NAMALWA (cell line): ENCODE results near the gene HMGCS1.
"Not testable (repeated sequence)": the region's sequence is repeated elsewhere in the genome, so short reads cannot be mapped to it uniquely, and the experiment has no call there.

Source experiments
- DNase-seq: peaks from one replicate; pipeline ENCODE4 v3.0.0-alpha.2; 2015; ENCODE audit warnings: low spot score

Gene HMGCS1

DNA sequence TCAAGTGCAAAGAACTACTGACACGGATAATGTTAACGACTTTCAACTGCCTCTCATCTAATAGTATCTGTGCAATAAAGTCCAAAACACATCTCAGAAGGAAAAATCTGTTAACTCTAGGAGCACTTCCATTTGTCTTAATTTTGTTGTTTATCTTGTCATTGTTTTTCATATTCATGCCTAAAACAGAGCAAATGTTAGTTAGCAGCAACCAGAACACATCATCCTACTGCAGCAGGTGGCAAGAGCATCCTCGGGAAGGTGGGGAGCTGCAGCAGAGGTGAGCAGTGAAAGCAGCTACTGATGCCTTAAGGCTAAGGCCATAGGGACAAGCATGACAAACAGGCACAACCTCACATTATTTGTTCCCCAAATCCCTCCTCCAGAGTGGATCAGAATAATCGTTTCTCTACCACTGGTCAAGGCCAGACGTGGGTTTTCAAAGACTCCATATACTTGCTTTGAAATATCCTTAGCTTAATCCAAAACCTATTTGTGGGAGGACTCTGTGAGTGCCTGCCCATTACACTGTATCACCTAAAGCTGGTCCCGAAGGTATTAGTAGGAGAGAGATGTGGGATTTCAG, 1.0 kb downstream of the HMGCS1 start:
- DNase-seq, result no peak

DNA sequence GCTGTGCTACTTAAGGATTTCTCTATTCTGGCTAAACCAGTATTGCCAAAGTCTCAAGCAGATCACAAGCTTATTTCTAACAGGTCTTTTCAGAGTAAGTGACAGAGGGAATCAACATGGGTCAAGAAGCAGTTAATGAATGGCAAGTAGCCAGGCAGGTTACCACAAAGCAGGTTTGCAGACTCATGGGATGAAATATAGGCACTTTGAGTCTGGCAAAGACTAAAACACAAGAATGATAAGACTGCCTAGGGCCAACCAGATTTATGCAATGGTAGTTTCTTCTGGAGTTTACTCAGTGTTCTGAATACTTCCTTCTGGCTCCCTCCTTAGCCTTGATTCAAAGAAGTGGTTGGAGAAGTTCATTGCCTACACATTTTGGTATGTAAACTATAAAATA, 3.6 kb downstream of the HMGCS1 start:
- DNase-seq, result no peak

DNA sequence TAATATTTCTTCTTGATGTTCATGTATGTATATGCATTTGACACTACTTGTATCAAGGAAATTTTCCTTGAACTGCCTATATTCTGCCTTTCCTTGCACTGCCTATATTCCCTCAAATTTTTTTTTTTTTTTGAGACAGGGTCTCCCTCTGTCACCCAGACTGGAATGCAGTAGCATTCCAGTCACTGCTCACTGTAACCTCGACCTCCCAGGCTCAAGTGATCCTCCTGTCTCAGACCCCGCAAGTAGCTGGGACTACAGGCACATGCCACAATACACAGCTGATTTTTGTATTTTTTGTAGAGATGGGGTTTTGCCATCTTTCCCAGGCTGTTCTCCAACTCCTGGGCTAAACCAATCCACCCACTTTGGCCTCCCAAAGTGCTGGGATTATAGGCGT, 4.1 kb downstream of the HMGCS1 start:
- no peak for DNase-seq

DNA sequence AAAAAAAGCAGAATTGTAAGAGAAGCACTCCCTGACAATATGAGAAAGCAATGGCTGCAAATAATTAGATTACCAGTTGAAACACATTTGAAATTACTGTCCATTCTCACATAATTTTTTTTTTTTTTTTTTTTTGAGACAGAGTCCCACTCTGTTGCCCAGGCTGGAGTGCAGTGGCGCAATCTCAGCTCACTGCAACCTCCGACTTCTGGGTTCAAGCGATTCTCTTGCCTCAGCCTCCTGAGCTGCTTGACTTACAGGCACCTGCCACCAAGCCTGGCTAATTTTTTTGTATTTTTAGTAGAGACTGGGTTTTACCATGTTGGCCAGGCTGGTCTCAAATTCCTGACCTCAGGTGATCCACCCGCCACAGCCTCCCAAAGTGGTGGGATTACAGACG, 6.3 kb downstream of the HMGCS1 start:
- not testable (repeated sequence) for DNase-seq

DNA sequence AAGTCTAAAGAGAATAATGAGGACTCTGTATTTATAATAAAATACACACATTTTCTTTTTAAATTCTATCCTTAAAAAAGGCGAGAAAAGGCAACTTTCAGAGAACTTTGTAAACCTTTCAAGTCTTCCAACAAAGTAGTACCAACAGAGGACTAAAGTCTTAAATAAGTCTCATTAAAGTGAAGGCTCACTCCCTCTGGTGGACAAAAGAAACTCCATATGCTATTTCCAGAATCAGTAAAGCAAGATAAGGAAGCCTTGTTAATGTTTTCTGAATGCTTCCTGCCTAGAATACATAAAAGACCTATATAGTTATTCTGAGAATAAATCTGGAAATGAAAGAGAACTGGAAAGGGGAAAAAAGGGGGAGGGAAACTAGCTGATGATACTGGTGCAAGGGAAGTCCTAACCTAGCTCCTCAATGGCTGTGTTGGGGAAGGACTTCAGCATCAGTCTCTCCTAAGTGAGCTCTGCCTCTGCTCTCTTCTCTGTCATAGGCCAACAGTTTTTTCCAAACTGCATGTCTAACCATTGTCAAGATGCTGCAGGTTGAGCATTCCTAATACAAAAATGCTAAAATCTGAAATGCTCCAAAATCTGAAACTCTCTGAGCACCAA, 7.2 kb downstream of the HMGCS1 start:
- peak; percentile 86 for DNase-seq

DNA sequence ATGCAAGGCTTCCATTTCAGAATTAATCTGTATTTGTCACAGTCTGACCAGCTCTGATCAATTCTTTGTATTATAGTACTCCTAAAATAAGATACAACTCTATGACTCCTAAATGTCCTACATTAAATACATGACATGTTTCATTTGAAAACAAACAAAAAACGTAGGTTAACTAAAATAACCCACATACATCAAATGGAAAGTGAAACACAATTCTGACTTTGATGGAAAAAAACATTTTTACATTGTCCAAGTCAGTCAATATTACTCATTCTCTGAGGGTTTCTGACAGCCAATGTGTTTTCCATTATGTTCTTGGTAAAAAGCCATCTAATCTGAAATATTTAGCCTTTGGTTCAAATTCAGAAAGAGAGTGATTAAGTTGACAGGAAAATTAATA, 8.7 kb downstream of the HMGCS1 start:
- no peak for DNase-seq

DNA sequence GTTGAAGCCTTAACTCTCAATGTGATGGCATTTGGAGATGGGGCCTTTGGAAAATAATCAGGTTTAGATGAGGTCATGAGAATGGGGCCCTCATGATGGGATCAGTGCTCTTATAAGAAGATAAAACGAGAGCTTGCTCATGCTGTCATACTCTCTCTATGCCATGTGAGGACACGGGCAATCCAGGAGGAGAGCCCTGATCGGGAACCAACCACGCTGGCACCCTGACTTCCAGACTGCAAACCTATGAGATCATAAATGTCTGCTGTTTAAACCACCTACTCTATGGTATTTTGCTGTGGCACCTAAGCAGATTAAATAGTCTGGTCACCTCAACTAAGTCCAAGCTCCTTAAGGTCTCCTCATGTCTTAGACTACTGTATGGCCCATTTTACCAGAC, 10.0 kb downstream of the HMGCS1 start:
- DNase-seq, result no peak

DNA sequence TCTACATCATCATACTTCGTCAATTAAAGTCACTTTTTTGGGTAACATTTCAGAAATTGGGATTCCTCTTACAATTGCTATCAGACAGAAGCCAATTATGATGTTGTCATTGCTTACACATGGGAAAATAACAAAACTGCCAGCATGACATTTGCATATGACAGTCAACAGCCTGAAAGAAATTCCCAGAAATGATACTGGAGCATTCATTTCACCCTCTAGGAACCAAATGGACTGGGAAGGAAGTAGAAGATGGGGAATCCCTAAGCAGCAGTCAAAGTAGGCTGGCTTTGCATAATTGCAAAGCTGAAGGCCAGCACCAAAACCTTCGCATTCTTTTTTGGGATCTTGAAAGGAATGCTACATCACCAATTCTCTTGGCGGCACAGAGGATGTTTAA, 10.7 kb downstream of the HMGCS1 start:
- no peak for DNase-seq

DNA sequence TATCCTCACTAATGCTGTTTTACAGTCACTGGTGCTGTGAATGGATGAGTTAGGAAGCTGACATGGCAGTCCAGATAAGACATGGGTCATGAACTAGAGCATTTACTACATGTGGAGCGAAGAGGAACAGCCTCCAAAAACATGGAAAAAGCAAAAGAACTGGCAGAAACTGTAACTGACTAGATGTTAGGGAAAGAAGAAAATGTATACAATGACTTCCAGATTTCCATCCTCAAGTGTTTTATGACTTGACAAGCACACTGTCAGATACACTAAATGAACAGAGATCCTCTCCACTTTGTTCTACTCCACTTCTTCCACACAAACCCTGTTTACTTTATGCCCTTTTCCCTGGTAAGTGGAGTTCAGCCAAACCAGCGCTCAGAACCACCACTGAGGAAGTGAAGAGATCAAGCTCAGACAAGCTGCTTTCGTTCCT, 11.5 kb downstream of the HMGCS1 start:
- DNase-seq, result no peak

DNA sequence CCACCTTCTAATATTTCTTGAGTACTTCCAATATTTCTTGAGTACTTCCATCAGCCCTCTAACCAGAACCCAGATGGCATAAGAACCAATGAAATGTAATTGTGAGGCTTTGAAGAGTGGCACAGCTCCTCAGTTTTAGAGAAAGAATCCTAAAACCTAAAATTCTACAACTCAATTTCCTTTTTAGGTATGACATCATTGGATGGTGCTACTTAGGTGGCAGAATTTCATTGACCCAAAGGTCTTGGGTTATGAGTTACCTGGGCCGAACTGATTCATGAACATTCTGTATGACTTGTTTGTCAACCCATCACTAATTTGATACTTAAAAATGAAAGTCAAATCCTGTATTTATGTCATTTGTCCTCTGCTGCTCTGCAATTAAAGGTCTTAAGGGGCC, 13.1 kb downstream of the HMGCS1 start:
- no peak for DNase-seq

DNA sequence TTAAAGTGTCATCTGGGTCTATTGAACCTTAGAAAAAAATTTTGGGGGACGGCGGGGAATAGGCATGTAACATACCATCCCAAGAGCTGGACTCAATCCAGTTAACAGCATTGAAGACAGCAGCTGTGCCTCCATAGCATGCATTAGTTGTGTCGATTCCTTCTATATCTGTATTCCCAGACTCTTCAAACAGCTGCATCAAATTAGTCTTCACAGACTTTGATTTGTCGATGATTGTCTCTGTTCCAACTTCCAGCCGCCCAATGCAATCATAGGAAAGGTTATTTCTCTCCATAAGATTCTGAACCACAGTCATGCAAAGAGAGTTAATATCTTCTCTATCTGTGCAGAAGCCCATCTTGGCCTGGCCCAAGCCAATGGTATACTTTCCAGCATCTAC, 14.8 kb downstream of the HMGCS1 start:
- DNase-seq, result no peak

DNA sequence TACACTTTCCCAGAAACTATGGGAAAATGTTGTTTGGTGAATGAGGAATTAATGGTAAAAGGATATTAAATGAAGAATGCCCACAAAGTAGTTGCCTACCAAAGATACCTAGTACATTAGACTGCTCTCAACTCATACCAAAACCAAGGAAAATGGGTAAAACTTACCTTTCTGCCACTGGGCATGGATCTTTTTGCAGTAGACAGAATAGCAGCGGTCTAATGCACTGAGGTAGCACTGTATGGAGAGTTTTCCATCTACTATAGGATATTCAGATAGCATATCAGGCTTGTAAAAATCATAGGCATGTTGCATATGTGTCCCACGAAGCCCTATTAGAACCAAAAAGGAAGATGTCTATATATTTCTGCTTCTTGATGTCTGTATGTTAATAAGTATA, 16.4 kb downstream of the HMGCS1 start:
- DNase-seq, result no peak

DNA sequence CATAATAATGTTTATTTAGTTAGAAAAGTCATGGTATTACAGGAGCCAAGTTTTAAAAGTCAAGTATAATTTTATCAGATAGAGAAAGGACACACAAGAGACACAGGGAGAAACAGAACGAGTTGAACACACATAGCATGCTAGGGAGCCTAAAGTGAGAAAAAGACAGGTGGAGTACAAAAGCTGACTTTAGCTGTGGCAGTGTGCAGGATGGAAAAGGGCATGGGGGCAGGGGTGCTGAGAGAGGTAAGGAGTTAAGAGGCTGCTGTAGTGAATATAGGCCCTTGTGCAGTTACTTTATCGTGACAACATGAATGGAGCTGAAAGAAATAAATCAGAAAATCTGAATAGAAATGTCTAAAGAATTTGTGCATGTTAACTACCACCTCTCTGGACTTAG, 18.0 kb downstream of the HMGCS1 start:
- DNase-seq, result no peak

DNA sequence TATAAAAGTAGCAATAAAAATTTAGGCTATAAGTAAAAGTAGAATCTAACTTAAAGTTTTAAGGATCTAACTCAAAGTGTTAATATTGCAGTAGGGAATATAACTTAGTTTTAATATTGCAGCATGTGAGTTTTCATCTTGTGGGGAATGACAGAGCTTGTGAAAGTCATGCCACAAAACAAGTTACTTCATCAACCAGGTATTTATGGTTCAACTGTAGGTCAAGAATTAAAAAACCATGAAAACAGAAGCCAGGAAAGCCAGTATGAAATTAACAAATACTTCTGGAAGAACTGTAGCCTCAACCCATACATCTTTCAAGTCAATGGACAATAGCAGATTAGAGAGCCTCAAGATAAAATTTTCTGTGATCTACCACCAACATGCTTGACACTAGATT, 19.0 kb downstream of the HMGCS1 start:
- no peak for DNase-seq

DNA sequence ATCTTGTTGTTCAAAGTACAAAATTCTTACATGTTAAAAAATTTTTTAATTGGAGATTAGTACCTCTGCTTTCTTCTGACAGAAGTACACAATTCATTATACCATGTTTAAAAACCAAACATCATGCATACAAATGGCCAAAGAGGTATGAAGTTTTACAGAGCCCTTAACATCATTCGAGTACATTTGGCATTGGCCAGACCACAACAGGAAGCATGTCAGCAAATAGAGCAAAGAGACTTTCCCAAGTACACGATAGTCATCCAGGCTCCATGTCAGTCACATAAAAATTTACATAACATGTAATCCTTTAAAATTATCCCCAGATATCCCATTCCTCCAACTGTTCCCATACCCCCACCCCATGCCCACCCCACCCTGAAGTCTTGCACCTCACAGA, 22.5 kb downstream of the HMGCS1 start:
- no peak for DNase-seq

DNA sequence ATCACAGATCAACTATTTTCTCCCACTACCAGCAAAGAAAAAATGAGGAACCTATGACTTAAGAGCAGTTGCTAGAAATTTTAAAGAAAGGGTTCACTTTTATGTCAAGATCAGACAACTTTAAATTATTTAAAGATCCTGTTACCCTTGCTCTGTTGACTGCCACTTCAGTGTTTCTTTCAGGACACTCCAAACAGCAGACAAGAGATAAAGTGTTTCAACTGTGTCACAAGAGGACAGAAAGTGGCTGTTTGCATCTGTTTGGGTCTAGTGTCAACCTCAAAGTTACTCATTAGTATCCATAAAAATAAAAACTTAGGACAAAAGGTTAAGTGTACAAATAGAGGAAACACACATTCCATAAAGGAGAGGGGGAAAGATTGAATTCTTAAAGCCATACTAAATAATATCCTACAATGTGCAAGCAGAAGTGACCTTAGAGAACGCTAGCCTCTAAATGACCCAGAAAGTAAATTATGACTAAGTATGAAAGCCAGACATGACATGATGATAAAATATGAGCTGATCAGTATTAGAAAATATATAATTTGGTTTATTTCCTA, 24.9 kb downstream of the HMGCS1 start:
- no peak for DNase-seq

DNA sequence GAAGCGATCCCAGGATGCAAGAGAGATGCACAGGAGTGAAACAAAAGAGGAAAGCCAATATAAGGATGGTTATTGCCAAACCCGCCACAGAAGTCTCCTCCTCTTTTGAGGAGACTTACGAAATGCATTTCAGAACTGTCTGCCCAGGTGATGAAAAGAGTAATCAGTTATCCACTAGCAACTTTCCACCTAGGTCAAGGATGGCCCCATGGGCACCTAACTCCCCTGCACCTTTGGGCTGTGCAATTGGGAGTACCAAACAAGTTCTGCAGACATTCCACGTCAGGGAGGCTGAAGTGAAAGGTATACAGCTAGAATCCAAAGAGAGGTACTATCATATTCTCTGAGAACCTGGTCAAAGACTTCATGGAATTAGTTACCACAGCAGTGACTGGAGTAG, 25.7 kb downstream of the HMGCS1 start:
- no peak for DNase-seq

DNA sequence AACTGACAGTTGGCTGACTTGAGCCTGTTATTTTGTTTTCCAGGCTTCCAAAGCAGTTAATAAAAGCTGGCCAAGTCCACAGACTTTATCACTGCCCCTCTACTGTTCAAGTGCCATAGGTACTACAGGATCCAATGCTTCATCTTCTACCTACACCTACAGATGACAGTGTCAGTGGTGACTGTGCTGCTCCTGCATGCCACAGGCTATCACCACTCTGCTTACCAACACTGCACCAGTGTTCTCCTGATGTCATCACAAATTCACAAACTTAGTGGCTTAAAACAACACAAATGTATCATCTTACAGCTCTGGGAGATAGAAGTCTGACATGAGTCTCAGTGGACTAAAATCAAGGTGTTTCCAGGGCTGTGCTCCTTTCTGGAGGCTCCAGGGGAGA, 26.6 kb downstream of the HMGCS1 start:
- DNase-seq, result no peak

DNA sequence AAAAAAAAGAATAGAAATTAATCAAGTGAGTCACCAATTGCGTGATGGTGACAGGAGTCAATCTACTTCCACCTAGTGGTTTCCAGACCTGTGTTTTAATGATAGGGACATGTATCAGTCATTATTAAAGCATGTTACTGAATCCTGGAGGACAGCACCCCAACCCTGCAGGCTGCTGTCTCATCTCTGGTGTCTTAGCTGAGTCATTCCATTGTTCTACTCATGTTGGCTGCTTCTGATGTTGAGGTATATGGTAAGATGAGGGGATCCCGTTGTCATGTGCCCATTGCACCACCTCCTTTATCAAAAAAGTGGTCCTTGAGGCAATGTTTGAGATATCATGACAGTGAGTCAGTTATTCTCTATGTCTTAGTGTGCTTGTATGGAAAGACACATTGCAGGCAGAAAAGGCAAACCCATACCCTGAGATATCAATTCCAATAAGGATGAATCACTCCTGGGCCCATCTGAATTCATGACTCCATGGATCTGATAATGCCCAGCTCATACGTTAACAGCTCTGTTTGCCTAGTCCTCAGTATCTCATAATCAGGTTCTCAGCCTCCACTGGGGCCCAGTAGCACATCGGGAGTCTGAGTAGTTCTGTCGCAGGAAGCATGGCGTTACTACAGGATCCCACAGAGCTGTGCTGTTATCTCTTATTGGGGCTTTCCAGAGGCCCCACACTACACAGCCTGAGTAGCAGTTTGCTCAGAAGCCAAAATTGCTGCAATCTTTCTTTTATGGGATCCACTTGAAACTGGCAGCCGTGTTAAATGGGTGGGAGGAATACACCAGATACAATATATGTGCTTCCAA, 31.2 kb downstream of the HMGCS1 start:
- no peak for DNase-seq

DNA sequence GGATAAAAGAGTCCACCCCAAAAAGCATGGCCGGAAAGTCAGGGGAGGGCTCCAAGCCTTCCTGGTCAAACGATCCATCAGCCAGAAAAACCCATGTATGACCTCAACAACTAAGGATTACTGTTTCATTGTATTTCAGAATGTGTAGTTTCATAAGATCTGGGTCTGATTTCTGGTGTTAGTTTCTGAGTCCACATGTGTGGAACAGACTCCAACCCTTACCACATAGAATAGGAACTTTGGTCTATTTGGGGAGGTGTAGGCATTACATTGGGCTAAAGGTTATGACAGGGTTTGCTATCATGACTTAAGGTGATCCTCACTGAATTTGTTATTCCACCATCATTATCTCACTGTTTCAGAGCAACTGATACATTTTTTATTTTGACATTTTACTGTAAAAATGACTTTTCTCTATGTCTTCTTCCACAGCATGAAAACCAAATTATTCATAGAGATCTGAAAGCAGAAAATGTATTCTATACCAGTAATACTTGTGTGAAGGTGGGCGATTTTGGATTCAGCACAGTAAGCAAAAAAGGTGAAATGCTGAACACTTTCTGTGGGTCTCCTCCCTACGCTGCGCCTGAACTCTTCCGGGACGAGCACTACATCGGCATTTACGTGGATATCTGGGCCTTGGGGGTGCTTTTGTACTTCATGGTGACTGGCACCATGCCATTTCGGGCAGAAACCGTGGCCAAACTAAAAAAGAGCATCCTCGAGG, 33.5 kb downstream of the HMGCS1 start:
- no peak for DNase-seq

DNA sequence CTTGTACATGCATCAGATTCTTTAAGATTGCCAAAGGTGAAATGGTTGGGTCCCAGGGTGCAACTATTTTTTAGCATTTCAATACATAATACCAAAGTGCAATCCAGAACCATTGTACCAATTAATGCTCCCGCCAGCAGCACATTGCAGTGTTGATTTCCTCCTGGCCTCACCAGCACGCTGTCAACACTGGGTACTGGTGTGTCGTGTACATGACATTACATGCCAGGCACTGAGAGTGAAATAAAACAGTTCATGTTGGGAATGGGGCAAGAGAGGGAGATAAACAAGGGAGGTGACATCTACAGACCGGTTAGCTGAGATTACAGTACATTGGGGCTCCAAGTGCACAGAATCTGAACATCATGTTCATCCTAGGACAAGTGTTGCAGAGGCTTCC, 37.8 kb downstream of the HMGCS1 start:
- no peak for DNase-seq

DNA sequence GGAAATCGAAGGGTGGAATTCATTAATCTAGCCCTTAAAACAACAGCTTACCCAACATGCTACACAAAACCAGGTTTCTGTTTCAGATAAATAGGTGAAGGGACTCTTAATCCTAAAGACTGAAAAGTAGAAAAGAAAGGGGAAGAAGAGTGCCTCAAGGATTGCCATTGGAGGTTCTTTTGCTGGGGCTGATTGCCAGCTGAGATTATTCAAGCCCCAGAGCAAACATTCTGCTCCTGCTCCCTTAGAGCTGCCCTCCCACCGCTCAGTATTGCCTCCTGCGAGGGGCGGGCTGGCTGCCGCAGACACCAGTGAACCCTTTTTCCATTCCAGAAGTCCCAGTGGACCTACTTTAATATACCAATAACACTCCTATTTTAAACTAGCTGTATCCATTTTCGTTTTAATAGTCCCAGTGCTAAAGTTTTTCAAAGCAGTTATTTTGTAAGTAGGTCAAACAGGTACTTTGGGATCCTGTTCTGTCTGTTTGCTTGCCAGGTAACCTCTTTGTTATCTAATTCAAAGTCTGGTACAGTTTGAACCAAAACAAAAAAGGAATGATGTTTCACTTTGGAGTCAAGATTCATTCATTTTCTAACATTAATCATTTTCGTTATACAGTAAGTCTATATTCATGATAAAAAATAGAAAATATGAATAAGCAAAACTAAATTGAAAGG, 38.6 kb downstream of the HMGCS1 start:
- DNase-seq, result no peak
